Islet precursor cell (in vitro differentiated cells): ENCODE measurements around the gene SYDE1.

Source experiments
- DNase-seq: peaks from one replicate; pipeline ENCODE4 v3.0.0-alpha.2; 2018

The SYDE1 gene

GRCh38 chr19:15125232-15126067, 18.2 kb downstream of the SYDE1 start:
- peak; percentile 98 for DNase-seq

GRCh38 chr19:15126131-15126910, 19.1 kb downstream of the SYDE1 start:
- no peak for DNase-seq

GRCh38 chr19:15128162-15128770, 21.1 kb downstream of the SYDE1 start:
- no peak for DNase-seq

- DNase-seq = peak; percentile 74
These were observed 22.8 kb downstream of the SYDE1 start for GRCh38 chr19:15129856-15130585.

- DNase-seq = no peak
These were observed 29.2 kb downstream of the SYDE1 start for GRCh38 chr19:15136234-15136954.

- DNase-seq = no peak
These were observed 30.6 kb downstream of the SYDE1 start for GRCh38 chr19:15137777-15138176.

- DNase-seq = no peak
These were observed 31.2 kb downstream of the SYDE1 start for GRCh38 chr19:15138427-15138826.

GRCh38 chr19:15141143-15141542, 33.9 kb downstream of the SYDE1 start:
- no peak for DNase-seq

GRCh38 chr19:15142313-15142712, 35.1 kb downstream of the SYDE1 start:
- DNase-seq = no peak

GRCh38 chr19:15144046-15144646, 36.9 kb downstream of the SYDE1 start:
- no peak for DNase-seq

- DNase-seq = no peak
These were observed 39.9 kb downstream of the SYDE1 start for GRCh38 chr19:15147090-15147489.

GRCh38 chr19:15149737-15150136, 42.5 kb downstream of the SYDE1 start:
- DNase-seq = no peak

GRCh38 chr19:15154002-15154612, 46.9 kb downstream of the SYDE1 start:
- peak; percentile 84 for DNase-seq

GRCh38 chr19:15155296-15155695, 48.1 kb downstream of the SYDE1 start:
- no peak for DNase-seq

- no peak for DNase-seq
These were observed 49.2 kb downstream of the SYDE1 start for GRCh38 chr19:15156391-15156790.

- DNase-seq = no peak
These were observed 52.0 kb downstream of the SYDE1 start for GRCh38 chr19:15159251-15159650.

GRCh38 chr19:15161028-15161984, 54.1 kb downstream of the SYDE1 start:
- no peak for DNase-seq
